Lung (tissue), 12 donors: ENCODE results near the gene BHLHA15. TPM values are rescaled to one million over a fixed set of nuclear protein-coding genes. Genes with fewer than 3 reads are reported as not detected.

Experiments used
- ATAC-seq: fragments of 200-7000 bp; cut with Tn5 transposase; one replicate; pipeline ENCODE4 v1.9.1; 2020; ENCODE audit warnings: moderate number of reproducible peaks; ENCODE audit not compliant: insufficient read depth, low FRiP score
- DNase-seq, 3 donors: peaks; one replicate each; pipeline ENCODE4 v3.0.0-alpha.2; 2013 to 2017
- H3K27ac ChIP-seq, 2 donors: one replicate each; pipeline ENCODE4 v1.5.1; 2013; ENCODE audit warnings: mild to moderate bottlenecking in 2 of 2, moderate library complexity in 2 of 2, control low read depth in 1 of 2, inconsistent platforms in 1 of 2, low read depth in 1 of 2, low read length in 1 of 2
- H3K27me3 ChIP-seq, 3 donors: one replicate each; pipeline ENCODE4 v1.5.1; 2013; ENCODE audit warnings: low read length in 2 of 3; ENCODE audit not compliant: control insufficient read depth in 3 of 3, insufficient read depth in 3 of 3
- H3K36me3 ChIP-seq, 4 donors: one replicate each; pipeline ENCODE4 v1.5.1; 2013; ENCODE audit warnings: low read length in 4 of 4, mild to moderate bottlenecking in 1 of 4, moderate library complexity in 1 of 4; ENCODE audit not compliant: control insufficient read depth in 4 of 4, insufficient read depth in 4 of 4
- H3K4me1 ChIP-seq, 5 donors: one replicate each; pipeline ENCODE4 v1.5.1; 2013; ENCODE audit warnings: low read length in 5 of 5, mild to moderate bottlenecking in 2 of 5, moderate library complexity in 1 of 5; ENCODE audit not compliant: control insufficient read depth in 5 of 5, insufficient read depth in 5 of 5
- H3K4me3 ChIP-seq: one replicate; pipeline ENCODE4 v1.5.1; 2013; ENCODE audit warnings: mild to moderate bottlenecking, control low read depth, moderate library complexity
- H3K9ac ChIP-seq, 2 donors: one replicate each; pipeline ENCODE4 v1.5.1; 2013; ENCODE audit warnings: low read length in 2 of 2, control low read depth in 1 of 2; ENCODE audit not compliant: insufficient read depth in 1 of 2
- H3K9me3 ChIP-seq, 4 donors: one replicate each; pipeline ENCODE4 v1.5.1; 2013; ENCODE audit warnings: low read length in 3 of 4, mild to moderate bottlenecking in 1 of 4, moderate library complexity in 1 of 4; ENCODE audit not compliant: control insufficient read depth in 4 of 4, insufficient read depth in 3 of 4
- WGBS, 2 donors: extraction: QIAGEN DNeasy Blood & Tissue Kit; methylation state at CpG; one replicate each; pipeline ENCODE4 v1.1.7; 2013; 5-methylcytosine and 5-hydroxymethylcytosine counted together
- polyA plus RNA-seq, 2 donors: library from polyadenylated mRNA; stranded (reverse); fragments of 200-250 nt; gene quantifications; one replicate each; pipeline ENCODE4 v1.2.1, GENCODE V29; 2013
- total RNA-seq, 2 donors: library from RNA; depleted of rRNA in 1 of 2; stranded (reverse); fragments of >200 nt in 1 of 2; gene quantifications; one replicate each; pipeline ENCODE4 v1.2.1, GENCODE V29; 2014 to 2021
- TF ChIP-seq, protein P1 (sequence below): IDR thresholded peaks from 2 replicates; pipeline ENCODE4 v1.5.1; 2012; ENCODE audit warnings: mild to moderate bottlenecking; ENCODE audit errors: control extremely low read depth, extremely low read depth
- donor health status: control.
- donor health status: control.
- donor health status: Bipolar disorder and iron deficiency.
- donor health status: healthy.
- donor health status: DM: yes; HTN: yes; CAD: no.

Gene BHLHA15
- total and polyA plus RNA-seq, 4 donors, result 0.93 to 4.0 (median 2.6) TPM

DNA sequence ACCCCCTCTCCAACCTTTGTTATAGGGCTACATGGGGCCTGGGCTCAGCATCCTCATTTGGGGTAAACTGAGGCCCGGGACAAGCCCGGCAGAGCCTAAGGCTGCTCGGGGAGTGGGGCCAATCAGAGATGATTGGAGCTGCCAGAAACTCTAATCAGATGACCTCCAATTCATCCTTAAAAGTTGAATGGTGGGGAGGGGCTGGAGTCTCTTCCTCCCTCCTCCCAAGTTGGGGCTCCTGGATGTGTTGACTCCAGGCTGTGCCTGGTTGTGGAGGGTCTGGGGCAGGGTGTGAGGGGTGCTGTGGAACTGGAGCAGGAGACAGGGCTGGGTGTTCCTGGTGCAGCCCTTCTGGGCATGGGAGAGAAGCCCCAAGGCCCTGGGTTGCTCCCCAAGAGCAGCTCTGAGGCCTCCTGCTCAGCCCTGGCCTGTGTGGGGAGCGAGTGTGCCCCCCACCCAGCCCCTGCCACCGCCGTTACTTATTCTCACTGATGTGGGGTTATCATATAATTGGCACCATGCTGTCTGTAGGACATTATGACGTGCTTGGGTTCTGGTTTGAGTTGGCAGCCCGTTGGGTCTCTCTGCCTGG lies 2.2 kb downstream of the BHLHA15 start:
- DNase-seq (no peak), ATAC-seq (no peak)
- Histone ChIP-seq H3K4me3 (no peak overlapping the region), H3K36me3 (peaks cover 0 to 26% (median 0%) of the 10 kb centered on the region in 4 donors), H3K9me3 (no peaks in the 10 kb centered on the region), H3K4me1 (no peaks in the 10 kb centered on the region), H3K27ac (no peak overlapping the region), H3K27me3 (no peaks in the 10 kb centered on the region), H3K9ac (no peak overlapping the region)
- TF ChIP-seq, protein P1, sequence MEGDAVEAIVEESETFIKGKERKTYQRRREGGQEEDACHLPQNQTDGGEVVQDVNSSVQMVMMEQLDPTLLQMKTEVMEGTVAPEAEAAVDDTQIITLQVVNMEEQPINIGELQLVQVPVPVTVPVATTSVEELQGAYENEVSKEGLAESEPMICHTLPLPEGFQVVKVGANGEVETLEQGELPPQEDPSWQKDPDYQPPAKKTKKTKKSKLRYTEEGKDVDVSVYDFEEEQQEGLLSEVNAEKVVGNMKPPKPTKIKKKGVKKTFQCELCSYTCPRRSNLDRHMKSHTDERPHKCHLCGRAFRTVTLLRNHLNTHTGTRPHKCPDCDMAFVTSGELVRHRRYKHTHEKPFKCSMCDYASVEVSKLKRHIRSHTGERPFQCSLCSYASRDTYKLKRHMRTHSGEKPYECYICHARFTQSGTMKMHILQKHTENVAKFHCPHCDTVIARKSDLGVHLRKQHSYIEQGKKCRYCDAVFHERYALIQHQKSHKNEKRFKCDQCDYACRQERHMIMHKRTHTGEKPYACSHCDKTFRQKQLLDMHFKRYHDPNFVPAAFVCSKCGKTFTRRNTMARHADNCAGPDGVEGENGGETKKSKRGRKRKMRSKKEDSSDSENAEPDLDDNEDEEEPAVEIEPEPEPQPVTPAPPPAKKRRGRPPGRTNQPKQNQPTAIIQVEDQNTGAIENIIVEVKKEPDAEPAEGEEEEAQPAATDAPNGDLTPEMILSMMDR, result no peak
- 89 to 91% methylated on average over 8 of the region's 8 CpGs for WGBS, 2 donors

DNA sequence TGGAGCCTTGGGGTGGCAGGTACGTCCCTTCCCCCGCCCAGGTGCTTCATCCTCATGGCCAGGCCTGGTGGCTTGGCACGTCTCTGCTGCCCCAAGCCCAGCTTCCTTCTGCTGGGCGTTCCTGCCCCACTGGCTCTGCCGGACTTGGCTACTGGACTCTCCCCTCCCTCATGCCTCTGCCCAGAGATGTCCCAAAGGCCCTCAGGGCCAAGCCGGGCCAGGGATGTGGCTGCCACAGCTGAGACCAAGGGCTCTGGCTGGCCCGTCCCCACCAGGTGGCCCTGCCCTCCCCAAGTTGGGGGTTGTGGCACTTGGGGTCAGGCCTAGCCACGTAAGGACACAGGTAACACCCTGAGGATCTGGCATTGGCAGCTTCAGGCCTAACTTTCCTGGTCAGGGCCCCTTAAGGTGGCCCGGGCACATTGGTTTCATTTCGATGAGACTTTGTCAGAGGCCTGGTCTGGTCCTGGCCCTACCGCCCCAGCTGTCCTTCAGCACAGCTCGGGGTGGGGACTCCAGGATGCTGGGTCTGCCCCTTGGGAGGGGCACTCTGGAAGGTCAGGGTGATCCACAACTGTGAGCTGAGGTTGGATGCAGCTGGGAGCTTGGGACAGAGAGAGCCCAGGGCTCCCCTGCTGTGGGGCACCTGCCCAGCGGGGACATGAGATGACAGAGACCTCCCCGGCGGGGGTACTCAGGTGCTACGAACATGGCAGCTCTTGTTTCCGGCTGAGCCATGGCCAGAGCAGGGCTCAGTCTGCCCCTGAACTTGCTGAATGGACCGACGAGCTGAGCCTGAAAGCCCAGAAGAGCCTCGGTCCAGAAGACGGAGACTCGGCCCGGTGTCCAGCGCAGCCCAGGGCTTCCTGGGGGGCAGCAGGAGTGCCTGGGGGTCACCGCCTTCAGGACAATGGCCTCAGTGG lies 2.9 kb downstream of the BHLHA15 start:
- H3K36me3 ChIP-seq, result peaks cover 0 to 25% (median 0%) of the 10 kb centered on the region in 4 donors
- ATAC-seq (no peak), DNase-seq (no peak)
- no peaks in the 10 kb centered on the region for H3K9me3 ChIP-seq
- no peak overlapping the region for H3K4me3 ChIP-seq
- H3K27ac ChIP-seq, result no peak overlapping the region
- WGBS, 2 donors, result 83 to 86% methylated on average over 22 to 25 of the region's 25 CpGs
- TF ChIP-seq, protein P1, result no peak
- no peaks in the 10 kb centered on the region for H3K27me3 ChIP-seq
- H3K4me1 ChIP-seq, result no peaks in the 10 kb centered on the region
- no peak overlapping the region for H3K9ac ChIP-seq

DNA sequence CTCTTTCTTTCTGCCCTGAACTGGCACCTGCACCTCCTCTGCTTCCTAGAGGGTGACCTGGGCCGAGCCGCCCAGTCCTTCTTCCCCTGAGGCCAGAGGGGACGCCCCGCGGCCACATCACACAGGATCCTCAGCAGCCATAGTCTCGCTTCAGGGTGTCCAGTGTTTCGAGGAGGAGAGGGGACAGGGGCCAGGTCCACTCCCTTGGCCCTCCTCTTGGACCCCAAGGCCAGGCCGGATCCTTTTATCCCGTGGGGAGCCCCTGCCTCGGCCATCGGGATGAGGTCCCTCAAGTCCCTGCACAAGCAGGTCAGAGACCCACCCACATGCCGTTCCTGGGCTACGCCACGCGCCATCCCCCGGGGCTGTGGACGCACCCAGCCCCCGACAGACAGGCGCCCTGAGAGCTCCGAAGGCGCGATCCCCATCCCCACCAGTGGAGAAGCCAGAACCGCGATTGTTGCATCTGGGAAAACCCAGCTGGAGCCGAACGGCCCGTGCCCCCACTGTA lies 3.6 kb downstream of the BHLHA15 start:
- H3K9ac ChIP-seq, result no peak overlapping the region
- ATAC-seq (no peak), DNase-seq (no peak)
- WGBS, 2 donors, result 92 to 97% methylated on average over 27 of the region's 27 CpGs
- no peaks in the 10 kb centered on the region for H3K4me1 ChIP-seq
- H3K27ac ChIP-seq, result no peak overlapping the region
- H3K9me3 ChIP-seq, result no peaks in the 10 kb centered on the region
- peaks cover 0 to 24% (median 0%) of the 10 kb centered on the region in 4 donors for H3K36me3 ChIP-seq
- TF ChIP-seq, protein P1, result no peak
- no peak overlapping the region for H3K4me3 ChIP-seq
- H3K27me3 ChIP-seq, result no peaks in the 10 kb centered on the region
